ENCODE data around the gene ARPP19.
A peak's percentile ranks its signal among the peaks of the same experiment; 100 is the strongest.
"Not testable (repeated sequence)": the region's sequence is repeated elsewhere in the genome, so short reads cannot be mapped to it uniquely, and the experiment has no call there.

Gene ARPP19

DNA sequence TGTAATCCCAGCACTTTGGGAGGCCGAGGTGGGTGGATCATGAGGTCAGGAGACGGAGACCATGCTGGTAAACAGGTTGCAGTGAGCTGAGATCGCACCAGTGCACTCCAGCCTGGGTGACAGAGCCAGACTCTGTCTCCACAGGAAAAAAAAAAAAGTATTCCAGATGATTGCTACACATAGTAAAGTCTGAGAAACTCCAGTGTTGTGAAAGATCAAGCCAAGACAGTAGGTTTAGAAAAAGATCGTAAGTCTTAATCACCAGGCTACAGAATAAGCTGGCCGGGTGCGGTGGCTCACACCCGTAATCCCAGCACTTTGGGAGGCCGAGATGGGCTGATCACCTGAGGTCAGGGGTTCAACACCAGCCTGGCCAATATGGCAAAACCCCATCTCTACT is 56.0 kb downstream of the ARPP19 start:
- DNase-seq (ENCODE audit: low spot score), result not testable (repeated sequence)

DNA sequence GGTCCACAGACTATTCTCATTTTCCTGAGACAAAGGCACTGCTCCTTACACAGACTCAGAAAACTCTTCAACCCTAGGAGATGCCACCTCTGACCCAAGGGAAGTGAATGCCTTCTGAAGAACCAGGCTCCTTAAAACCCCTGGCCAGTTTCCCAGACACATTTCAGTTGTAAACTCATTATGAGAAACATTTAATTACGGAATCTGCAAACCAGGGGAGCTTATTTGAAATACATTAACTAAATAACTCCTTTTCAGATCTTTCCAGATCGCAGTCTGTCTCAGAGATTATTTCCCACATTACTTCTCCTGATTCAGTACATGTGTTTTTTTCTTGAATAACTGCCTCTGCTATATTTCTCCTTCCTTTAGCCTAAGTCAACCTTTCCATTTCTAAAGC is 57.7 kb downstream of the ARPP19 start:
- DNase-seq (ENCODE audit: low spot score), result no peak

DNA sequence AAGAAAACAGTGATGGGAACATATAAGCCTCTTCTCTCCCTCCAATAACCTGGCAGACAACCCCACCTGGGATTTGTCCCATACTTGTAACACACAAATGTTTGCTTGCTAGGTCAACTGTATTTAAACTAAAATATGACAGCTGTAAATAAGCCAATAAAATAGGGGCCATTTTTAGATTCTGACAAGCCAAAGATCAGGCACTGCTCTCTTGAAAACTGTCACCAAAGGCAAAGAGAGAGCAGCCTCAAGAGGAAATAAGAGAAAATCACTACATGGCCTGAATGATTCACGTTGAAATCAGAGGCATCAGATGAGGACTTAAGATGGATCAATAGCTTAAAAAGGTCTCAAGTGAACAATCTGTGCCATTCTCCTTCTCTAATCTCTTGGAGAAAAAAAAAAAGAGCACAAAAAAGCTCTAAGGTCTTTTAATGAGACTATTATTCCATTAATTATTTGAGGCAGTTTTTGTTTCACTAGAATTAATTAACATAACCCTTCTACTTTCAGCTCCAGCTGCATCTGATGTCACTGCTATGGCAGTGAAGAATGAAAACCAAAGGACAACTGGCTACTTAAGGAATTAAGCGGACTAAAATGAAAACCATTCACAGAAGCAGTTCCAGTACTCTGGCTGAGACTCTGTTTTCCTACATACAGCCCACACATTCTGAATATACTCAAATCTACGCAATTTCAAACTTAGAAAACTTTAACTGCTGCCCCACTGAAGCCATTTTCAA is 59.2 kb downstream of the ARPP19 start:
- no peak for DNase-seq (ENCODE audit: low spot score)

DNA sequence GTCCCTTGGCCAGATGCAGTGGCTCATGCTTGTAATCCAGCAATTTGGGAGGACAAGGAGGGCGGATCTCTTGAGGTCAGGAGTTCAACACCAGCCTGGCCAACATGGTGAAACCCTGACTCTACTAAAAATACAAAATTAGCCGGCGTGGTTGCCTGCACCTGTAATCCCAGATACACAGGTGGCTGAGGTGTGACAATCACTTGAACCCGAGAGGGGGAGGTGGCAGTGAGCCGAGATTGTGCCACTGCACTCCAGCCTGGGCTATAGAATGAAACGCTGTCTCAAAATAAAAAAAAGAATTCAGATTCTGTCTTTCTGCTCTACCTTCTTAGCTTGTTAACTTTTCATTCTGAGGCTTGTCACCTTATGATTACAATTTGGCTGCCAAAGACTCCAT is 62.3 kb downstream of the ARPP19 start:
- DNase-seq (ENCODE audit: low spot score), result no peak

DNA sequence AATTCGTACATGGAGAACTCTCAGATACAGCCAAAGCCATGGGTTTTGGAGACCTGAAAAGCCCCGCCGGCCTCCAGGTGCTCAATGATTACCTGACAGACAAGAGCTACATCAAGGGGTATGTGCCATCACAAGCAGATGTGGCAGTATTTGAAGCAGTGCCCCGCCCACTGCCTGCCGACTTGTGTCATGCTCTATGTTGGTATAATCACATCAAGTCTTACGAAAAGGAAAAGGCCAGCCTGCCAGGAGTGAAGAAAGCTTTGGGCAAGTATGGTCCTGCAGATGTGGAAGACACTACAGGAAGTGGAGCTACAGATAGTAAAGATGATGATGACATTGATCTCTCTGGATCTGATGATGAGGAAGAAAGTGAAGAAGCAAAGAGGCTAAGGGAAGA is 63.7 kb downstream of the ARPP19 start:
- DNase-seq (ENCODE audit: low spot score), result no peak

DNA sequence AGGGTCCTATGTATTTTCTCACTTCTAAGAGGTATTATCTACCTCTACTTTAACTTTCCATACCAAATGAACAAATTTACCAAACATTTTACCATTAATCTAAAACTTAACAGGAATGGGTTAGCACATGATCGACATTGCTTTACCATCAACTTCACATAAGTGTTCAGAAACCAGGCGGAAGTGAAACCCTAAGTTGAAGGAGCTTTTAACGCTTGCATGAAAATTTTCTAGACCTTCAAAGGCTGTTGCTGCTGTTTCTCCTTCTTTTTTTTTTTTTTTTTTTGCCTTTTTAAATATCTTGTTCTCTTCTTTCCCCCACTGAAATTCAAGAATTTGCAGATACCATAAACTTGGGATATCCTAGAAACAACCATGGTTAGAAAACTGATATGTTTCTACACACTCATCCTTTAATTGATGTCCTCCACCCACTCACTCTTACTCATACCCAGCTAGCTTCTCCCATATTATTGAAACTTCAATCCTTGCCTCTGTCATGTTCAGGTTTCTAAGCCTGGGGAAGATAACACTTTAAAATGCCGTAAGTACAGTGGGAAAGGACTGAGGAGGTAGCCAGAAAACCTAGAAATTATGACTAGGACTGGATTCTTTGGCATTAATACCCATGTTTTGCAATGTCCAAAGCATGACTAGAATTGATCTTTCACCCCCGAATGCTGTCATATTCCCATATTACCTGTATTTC is 64.9 kb downstream of the ARPP19 start:
- peak; percentile 19 for DNase-seq (ENCODE audit: low spot score)

DNA sequence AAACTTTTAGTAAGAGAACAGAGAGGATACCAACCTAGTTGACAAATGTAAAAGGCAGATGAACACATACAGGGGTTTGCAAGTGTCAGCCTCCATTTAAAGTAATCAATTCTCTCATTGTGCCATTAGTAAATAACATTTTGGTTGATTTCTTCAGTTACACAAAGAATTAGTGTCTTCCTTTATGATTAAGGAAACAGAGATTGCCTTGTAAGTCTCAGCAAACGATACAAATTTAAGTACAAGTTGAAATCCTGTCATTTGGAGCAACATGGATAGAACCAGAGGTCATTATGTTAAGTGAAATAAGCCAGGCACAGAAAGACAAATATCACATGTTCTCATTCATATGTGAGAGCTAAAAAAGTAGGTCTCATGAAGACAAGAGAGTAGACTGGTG is 66.2 kb downstream of the ARPP19 start:
- DNase-seq (ENCODE audit: low spot score), result no peak

DNA sequence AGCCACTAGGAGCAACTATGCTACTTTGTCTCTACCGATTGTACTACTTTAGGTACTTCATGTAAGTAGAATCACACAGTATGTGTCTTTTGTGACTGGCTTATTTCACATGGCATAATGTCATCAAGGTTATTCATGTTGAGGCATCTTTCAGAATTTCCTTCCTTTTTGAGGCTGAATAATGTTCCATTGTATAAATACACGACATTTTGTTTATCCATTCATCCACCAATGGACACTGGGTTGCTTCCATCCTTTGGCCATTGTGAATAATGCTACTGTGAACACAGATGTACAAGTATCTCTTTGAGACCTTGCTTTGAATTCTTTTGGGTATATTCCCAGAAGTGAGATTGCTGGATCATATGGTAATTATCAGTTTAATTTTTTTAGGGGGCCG is 69.3 kb downstream of the ARPP19 start:
- no peak for DNase-seq (ENCODE audit: low spot score)

DNA sequence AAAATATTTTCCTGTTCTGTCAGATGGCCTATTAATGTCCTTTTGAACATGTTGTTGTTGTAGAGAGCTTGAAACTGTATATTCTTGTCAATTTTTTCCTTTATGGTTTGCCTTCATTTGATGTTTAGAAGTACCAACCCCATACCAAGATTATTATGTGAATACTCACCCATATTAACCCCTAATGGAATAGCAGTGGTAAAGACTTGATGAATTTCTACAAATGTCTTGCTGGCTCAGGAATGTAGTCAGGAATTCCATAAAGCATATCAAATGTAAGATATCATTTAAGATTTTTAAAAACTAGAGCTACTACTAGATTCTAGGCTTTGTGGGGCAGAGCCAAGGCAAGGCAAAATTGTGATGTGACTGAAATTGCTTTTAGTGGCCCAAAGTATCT is 70.1 kb downstream of the ARPP19 start:
- DNase-seq (ENCODE audit: low spot score), result no peak

Measured in activated CD4-positive, alpha-beta T cell treated with anti-CD3 and anti-CD28 coated beads, Interleukin-2, Interleukin-4, amounts not matched to agents 100 ng/mL and 50 ng/mL, durations not matched to agents 16 hours and 8 hours (primary cell).